AG09309 (cell line): Measurements from ENCODE around the gene TMEM176A.

Experiments used
- DNase-seq: peaks from one replicate; pipeline ENCODE4 v3.0.0-alpha.2; 2010; ENCODE audit warnings: low read depth
- H3K4me3 ChIP-seq: 2 replicates; pipeline ENCODE4 v1.5.1; 2011; ENCODE audit warnings: mild to moderate bottlenecking, low read depth, low read length, moderate library complexity; ENCODE audit not compliant: control insufficient read depth
- CTCF ChIP-seq: IDR thresholded peaks from 2 replicates; pipeline ENCODE4 v1.5.1; 2011; ENCODE audit warnings: mild to moderate bottlenecking, low read depth, low read length, inconsistent platforms; ENCODE audit not compliant: insufficient read depth, control insufficient read depth; ENCODE audit errors: missing control alignments

Gene TMEM176A

GRCh38 chr7:150793569-150794238, 6.9 kb upstream of the TMEM176A start:
- DNase-seq = no peak
- no peak overlapping the region for H3K4me3 ChIP-seq
- TF ChIP-seq CTCF = no peak

- no peak for DNase-seq
- no peak overlapping the region for H3K4me3 ChIP-seq
- TF ChIP-seq CTCF = no peak
These were observed 2.9 kb upstream of the TMEM176A start for GRCh38 chr7:150797661-150798060.

GRCh38 chr7:150799156-150799555, 1.4 kb upstream of the TMEM176A start:
- TF ChIP-seq CTCF = no peak
- DNase-seq = no peak
- no peak overlapping the region for H3K4me3 ChIP-seq

DNA sequence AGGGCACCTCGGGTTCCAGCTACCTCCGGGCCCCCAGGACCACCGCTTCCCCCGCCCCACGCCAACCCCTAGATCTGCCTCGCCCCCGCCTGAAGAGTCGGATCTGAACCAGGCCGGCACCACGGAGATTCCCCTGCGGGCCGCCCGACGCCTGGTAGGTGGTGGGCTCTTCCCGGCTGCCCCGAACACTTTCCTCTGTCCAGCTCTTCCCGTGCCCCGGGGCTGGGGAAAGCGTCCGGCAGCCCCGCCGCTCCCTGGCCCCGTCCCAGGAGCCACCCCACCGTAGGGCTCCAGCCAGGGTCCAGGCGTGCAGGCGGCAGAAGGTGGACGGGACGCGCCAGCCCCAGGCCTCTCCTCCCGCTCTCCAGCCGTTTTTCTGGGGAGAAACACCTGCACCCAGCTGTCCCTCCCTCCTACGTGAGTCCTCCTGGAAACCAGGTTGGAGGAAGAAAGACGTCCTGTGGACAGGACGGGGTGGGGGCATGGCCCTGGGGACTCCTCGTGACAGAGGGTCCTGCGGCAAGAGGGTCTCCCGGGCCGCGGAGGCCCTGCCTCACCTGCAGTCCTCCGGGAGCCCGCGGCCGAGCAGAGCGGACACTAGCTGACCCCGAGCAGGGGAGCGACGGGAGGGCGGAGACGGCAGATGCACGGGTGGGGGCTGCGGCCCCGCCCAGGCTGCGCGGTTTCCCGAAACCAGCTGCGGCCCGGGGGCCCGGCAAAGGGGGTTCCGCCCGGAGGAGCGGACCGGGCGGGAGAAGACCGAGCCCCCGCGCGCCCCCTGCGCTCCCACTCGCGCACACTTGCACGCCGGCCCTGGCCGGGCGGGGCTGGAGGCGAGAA, 608 bp upstream of the TMEM176A start, which contains the start of gene TMEM176B:
Gene TMEM176B (minus strand): TSS at position 624 of the 840 bp plus-strand sequence. CDS start 3,795 bp downstream, outside the sequence.
- no peak for DNase-seq
- TF ChIP-seq CTCF = no peak
- no peak within 1 kb of the TSS for H3K4me3 ChIP-seq

DNA sequence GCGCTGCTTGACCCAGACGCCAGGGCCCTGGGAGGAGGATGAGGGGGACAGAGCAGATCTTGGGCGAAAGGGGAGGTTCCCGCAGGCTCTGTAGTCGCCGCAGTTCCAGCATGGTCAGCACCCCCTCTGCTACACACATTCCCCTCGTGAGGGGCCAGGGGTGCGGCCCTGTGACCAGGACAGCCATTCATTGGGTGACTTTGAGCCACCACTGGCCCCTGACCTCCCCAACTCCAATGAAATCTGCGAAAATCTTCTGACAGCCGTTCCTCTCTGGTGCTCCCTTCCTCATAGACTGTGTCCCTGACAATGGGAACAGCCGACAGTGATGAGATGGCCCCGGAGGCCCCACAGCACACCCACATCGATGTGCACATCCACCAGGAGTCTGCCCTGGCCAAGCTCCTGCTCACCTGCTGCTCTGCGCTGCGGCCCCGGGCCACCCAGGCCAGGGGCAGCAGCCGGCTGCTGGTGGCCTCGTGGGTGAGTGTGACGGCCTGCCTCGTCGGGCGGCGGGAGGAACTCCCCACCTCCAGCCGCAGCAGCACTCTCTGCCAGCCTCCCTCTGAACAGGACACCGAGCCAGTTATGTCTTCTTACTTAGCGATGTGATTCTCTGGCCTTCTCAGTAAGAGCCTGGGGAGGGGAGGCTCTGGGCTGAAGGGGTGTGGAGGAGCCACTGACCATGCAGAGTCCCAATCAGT, 825 bp downstream of the TMEM176A start:
- H3K4me3 ChIP-seq = no peak overlapping the region
- no peak for DNase-seq
- no peak for TF ChIP-seq CTCF

DNA sequence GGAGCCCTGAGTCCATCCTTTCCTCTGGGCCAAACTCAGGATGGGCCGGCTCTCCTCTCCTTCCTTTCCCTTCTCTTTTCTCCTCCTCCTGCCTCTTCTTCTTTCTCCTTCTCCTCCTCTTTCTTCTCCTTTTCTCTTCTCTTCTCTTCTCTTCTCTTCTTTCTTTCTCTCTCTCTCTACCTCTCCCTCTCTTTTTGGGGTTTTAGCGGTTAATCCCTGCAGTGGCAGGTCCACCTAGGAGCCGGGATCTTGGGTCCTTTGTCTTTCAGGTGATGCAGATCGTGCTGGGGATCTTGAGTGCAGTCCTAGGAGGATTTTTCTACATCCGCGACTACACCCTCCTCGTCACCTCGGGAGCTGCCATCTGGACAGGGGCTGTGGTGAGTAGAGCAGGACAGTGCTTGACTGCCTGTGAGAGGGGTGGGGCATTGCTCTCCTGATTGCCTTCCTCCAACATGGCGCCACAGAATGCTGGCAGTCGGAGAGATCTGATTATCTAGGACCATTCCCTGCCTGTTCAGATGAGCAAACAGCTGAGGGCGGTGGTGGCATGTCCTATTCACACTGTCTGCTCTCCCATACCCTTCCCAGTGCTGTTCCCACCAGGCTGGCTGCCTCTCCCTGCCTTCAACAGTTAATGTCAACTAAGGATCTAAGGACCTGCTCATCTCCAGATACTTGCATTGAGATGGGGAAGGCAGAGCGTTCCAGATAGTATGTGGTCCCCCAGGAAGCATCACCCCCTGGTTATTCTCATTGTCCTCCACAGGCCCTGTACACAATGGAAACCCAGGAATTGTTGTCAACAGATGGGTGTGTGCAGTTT, 1.6 kb downstream of the TMEM176A start:
- DNase-seq = no peak
- no peak for TF ChIP-seq CTCF
- H3K4me3 ChIP-seq = no peak overlapping the region
